Erythroblast (primary cell): ENCODE measurements around the gene RAP1GAP.

Source experiments
- GATA1 ChIP-seq: IDR thresholded peaks from 2 replicates; pipeline ENCODE4 v1.6.1; 2011; ENCODE audit warnings: low read depth, mild to moderate bottlenecking, control low read depth, low read length, moderate library complexity
- POLR2A ChIP-seq: IDR thresholded peaks from 2 replicates; pipeline ENCODE4 v1.6.1; 2011; ENCODE audit warnings: mild to moderate bottlenecking, low read length

- TF ChIP-seq POLR2A = no peak
- TF ChIP-seq GATA1 = no peak
These were observed 105.2 kb downstream of the RAP1GAP start for GRCh38 chr1:21563971-21564370.
